ENCODE measurements around the gene COL25A1.

GRCh38 chr4:108813261-108813660, 489.2 kb downstream of the COL25A1 start:
- TF ChIP-seq EZH2 (IDR thresholded peaks at IDR 0.05; ENCODE audit: insufficient read depth, poor library complexity, severe bottlenecking): no peak
- no peak for TF ChIP-seq EZH2phosphoT487 (IDR thresholded peaks at IDR 0.05; ENCODE audit: insufficient read depth, low read depth)
